ENCODE results near the gene BHLHE40.
"Not testable (repeated sequence)": the region's sequence is repeated elsewhere in the genome, so short reads cannot be mapped to it uniquely, and the experiment has no call there.

Gene BHLHE40

DNA sequence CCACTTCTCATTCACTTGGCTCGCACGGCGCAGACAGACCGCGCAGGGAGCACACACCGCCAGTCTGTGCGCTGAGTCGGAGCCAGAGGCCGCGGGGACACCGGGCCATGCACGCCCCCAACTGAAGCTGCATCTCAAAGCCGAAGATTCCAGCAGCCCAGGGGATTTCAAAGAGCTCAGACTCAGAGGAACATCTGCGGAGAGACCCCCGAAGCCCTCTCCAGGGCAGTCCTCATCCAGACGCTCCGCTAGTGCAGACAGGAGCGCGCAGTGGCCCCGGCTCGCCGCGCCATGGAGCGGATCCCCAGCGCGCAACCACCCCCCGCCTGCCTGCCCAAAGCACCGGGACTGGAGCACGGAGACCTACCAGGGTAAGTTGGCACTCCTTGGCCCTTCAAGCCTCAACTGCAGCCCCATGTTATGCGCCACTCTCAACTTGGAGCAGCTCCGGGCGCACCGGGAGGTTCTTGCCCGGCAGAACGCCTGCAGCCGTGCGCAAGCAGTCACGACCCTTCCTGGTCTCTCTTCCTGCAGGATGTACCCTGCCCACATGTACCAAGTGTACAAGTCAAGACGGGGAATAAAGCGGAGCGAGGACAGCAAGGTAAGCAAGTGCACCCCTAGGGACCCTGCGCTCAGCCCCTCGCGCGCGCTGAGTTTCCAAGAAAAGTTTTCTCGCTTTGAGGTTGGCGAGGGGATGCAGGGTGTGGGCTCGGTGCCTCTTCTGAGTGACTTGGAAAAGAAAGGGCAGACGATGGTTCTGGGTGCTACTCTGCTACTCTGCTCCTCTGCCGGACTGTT, at the start of gene BHLHE40:
BHLHE40 (plus strand) TSS at position 10 of the 801 bp plus-strand sequence; CDS start at position 292, 282 bp downstream.
- no peak for DNase-seq

- DNase-seq = no peak
These were observed 48.7 kb upstream of the BHLHE40 start for GRCh38 chr3:4930501-4930900.

DNA sequence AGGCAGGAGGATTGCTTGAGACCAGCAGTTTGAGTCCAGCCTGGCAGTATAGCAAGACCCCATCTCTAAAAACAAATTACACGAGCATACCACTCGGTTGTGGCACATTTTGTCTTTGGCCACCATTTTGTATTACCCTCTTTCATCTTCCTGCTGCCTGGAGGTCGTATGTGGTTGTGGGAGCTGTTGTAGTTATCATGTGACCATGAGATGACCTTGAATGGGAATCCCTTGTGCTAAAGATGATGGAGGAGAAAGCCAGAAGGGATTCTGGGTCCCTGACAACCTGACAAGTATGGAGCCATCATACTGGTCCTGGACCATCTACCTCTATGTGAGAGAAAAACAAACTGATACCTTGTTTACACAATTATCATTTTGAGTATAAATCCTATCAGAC, 45.2 kb upstream of the BHLHE40 start:
- no peak for DNase-seq

GRCh38 chr3:4935347-4935746, 43.9 kb upstream of the BHLHE40 start:
- DNase-seq = no peak

DNA sequence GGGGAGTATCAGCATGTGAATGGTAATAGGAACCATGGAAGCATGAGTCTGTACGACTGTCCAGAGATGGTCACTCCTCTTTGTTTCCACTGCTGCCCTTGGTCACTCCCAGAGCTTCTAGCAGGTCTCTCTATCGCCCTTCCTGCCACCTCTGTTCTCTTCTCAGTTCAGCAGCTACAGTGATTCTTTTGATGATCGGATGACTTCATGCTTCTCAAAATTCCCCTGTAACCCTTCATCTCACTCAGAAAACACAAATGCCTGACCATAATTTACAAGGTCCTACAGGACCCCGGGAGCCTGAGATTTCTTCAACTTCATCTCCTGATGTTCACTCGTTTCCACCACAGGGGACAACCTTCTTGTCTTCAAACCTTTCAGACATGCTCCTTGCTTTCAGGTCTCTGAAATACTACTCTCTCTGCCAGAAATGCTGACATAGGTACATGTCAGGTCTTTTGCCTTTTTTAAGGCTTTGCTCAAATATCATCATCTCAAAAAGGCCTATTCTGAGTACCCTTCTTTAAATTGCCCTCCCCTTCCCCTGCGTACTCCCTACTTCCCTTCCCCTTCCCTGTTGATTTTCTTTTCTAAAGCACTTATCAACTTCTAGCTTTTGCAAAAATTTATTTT, 42.1 kb upstream of the BHLHE40 start:
- no peak for DNase-seq

DNA sequence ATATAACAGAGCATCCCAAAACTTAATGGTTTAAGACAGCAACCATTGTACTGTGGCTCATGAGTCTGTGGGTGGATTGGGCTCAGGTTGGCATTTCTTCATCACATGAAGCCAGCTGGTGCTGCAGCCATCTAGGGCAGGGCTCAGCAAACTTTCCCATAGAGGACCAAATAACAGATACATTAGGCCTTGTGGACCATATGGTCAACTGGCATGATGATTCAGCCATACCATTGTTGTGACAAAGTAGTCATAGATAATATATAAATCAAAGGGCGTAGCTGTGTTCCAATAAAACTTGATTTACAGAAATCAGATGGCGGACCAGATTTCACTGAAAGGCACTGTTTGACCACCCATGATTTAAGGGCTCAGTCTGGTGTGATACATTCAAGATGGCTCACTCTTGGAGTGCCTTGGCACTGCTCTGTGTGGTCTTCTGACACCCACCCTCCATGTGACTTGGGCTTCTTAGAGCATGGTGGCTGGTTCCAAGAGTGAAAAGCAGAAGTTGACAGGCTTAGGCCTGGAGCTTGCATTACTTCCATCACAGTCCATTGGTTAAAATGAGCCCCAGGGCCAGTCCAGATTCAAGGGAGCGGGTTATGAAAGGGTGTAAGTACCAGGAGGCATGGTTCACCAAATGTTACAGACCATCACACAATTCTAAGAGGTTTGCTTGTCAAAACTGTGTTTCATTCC, 40.8 kb upstream of the BHLHE40 start:
- DNase-seq = no peak

DNA sequence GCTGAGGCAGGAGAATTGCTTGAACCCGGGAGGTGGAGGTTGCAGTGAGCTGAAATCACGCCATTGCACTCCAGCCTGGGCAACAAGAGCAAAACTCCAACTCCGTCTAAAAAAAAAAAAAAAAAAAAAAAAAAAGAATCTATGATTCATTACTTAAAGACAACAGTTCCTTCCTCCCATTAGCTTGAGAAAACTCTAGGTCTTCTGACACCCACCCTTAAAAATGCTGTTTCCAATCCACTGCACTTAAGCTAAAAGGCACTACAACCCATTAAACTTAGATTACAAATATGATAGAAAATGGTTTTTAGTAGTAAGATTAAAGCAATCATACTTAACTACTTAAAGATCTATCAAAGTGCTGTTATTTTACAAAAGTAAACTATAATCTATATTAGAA, 40.0 kb upstream of the BHLHE40 start:
- no peak for DNase-seq

- no peak for DNase-seq
These were observed 38.3 kb upstream of the BHLHE40 start for GRCh38 chr3:4940985-4941384.

- no peak for DNase-seq
These were observed 35.7 kb upstream of the BHLHE40 start for GRCh38 chr3:4943549-4943948.

GRCh38 chr3:4945324-4945723, 33.9 kb upstream of the BHLHE40 start:
- DNase-seq = no peak

- DNase-seq = no peak
These were observed 32.2 kb upstream of the BHLHE40 start for GRCh38 chr3:4947028-4947427.

- DNase-seq = no peak
These were observed 30.8 kb upstream of the BHLHE40 start for GRCh38 chr3:4948395-4948794.

DNA sequence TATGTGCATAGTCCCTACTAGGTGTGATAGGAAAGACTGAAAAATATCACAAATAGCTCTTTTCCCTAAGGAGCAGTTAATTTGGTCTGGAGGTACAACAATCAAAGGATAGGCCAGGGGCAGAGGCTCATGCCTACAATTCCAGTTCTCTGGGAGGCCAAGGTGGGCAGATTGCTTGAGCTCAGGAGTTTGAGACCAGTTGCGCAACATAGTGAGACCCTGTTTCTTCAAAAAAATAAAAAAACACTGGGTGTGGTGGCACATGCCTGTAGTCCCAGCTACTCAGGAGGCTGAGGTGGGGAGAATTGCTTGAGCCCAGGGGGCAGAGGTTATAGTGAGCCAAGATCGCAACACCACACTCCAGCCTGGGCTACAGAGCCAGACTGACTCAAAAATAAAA, 30.2 kb upstream of the BHLHE40 start:
- no peak for DNase-seq

GRCh38 chr3:4949659-4950058, 29.6 kb upstream of the BHLHE40 start:
- no peak for DNase-seq

DNA sequence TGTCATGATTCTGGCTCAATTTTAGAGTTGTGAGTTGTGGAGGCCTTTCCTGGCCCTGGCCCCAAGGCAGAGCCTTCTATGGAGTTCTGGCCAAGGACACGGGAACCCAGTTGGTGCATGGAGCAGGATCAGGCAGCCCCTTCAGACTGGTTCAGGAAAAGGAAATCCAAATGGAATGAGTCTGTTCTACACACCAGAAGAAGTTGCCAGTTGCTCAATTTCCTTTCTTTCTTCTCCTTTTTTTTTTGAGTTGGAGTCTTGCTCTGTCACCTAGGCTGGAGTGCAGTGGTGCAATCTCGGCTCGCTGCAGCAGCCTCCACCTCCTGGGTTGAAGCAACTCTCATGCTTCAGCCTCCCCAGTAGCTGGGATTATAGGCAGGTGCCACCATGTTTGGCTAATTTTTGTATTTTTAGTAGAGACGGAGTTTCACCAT, 28.9 kb upstream of the BHLHE40 start:
- no peak for DNase-seq

- DNase-seq = no peak
These were observed 28.3 kb upstream of the BHLHE40 start for GRCh38 chr3:4950948-4951347.

DNA sequence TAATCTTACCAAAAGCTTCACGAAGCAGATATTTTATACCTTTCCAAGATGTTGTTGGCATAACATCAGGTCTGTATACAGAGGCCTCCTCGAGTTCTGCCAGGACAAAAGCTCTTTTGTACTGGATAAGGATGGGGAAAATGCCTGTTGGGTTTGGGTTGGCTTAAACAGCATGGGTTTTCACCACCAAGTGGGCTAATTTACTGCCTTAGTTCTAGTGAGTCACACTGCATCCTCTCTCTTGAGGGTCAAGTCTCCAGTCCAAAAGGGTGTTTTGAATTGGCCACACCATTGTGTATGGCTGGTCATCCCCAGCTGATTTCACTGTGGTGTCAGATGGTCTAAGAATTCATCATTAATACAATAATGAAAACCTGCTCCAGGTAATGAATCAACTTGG, 26.1 kb upstream of the BHLHE40 start:
- no peak for DNase-seq

GRCh38 chr3:4954256-4955000, 24.8 kb upstream of the BHLHE40 start:
- no peak for DNase-seq

- DNase-seq = no peak
These were observed 23.1 kb upstream of the BHLHE40 start for GRCh38 chr3:4956099-4956498.

DNA sequence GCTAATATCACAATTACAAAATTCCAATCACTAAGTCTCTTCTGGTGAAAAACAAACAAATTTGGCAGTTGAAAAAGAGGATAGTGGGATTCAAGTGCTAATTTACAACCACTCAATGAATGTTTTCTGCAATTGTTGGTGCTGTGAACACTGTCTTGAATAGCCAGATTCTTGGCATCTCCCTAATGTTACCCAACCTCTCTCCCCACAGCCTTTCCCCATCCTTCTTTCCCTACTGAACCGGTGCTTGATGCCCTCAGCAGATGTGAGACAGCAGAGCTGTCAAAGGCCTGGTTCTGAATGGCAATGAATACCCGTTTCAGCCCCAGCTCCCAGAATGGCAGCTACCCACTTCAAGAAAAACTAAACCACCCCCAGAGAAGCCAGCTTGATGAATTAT, 22.5 kb upstream of the BHLHE40 start:
- no peak for DNase-seq

DNA sequence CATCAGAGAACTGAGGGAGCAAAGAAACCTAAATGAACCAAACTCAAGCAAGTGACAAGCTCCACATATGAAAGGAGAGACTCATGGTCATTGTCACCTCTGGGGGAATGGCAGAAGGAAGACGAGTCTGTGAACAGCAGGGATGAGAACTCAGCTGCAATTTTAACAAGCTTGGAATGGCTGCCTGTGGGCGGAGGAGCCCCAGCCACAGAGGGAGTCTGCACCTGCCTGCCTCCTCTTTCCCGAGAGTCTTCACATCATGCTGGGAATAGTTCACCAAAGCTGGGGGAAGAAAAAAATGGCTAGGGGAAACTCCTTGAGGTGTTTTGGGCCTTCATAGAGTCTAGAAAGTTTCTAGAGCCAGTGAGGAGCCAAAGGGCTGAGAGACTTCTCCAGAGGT, 21.3 kb upstream of the BHLHE40 start:
- DNase-seq = no peak

GRCh38 chr3:4959180-4959579, 20.1 kb upstream of the BHLHE40 start:
- no peak for DNase-seq

DNA sequence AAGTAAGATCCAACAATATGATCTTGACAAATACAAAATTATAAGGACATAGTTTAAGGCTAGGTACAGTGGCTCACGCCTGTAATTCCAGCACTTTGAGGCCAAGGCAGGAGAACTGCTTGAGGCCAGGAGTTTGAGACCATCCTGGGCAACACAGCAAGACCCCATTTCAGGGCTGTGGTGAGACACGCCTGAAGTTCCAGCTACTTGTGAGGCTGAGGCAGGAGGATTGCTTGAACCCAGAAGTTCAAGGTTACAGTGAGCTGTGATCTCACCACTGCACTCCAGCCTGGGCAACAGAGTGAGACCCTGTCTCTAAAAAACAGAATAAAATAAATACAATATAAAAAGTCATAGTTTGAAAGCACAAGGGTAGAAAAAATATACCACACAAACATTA, 17.4 kb upstream of the BHLHE40 start:
- not testable (repeated sequence) for DNase-seq

All from stimulated activated CD4-positive, alpha-beta T cell treated with anti-CD3 and anti-CD28 coated beads, Interleukin-4, amount 100 ng/mL, for 4 hours (primary cell).